GM21576 (cell line): ENCODE results near the gene ATF6.

Experiments used
- ATAC-seq: cut with Tn5 transposase; IDR thresholded peaks from one replicate; pipeline ENCODE4 v1.9.1; 2021; ENCODE audit warnings: mild to moderate bottlenecking, moderate library complexity; ENCODE audit not compliant: unreplicated experiment

Gene ATF6

DNA sequence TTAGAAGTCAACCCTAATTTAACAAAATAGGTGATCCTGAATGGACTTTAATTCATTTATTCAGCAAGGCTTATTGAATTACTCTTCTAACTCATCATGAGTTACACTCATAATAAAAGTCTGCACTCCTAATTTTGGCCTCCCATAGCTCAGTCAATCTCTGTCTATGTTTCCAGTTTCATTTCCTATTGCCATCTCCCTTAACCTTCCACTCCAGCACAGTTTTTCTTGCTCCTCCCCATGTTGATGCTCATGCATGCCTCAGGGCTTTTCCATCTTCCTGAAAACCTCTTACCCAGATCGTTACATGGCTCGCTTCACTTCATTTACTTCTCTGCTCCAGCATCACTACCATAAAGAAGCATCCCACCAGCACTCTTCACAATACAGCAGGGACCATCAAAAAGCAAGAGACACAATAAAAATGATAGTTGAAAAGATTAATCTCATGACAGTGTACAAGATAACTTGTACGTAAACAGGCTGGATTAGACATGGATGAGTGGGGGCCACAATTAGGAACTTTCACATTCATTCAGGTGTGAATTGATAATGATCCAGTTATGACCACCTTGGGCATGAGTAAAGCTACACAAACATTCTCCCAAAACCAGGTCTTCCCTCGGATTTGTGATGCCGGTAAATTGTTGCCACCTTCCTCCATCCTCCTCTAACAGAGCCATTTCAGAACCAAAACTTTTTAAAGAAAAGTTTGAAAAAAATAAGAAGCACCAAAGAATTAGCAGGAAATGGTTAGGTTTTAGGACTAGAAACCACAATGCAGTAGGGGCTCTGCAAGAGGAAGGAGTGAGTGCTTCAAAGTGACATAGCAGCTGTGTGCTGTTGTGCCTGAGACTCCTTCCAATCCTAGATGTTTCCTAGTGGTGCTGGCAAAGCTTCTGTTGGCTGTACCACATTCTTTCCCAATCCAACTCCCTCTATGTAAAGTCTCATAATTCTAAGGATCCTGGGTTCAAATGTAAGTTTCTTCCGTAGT lies 167.8 kb downstream of the ATF6 start:
- ATAC-seq, result peak; percentile 55

DNA sequence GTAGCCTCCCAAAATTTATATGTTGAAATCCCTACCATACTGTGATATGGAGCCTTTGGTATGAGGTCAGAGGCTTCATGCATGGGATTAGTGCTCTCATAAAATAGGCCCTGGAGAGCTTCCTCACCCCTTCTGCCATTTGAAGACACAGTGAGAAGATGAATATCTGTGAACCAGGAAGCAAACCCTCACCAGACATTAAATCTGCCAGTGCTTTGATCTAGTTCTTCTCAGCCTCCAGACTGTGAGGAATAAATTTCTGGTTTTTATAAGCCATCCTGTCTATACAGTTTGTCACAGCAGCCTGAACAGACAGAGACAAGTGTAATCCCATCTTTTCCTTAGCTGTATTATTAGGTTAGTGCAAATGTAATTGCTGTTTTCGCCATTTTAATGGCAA lies 169.1 kb downstream of the ATF6 start:
- ATAC-seq, result no peak

DNA sequence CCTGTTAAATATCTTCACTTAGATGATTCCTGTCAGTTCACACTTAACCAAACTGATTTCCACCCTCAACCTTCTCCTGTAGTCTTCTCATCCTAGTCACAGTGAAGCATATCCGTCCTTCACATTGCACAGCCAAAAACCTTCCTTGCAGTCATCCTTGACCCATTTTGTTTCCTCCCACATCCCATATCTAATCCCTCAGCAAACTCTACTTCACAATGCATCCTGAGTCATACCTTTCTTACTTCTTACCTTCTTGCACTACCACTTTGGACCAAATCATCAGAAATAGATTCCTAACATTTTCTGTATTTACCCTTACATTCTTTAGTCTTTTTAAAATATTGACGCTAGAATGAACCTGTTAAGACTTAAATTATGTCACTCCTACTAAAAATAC lies 170.7 kb downstream of the ATF6 start:
- no peak for ATAC-seq

DNA sequence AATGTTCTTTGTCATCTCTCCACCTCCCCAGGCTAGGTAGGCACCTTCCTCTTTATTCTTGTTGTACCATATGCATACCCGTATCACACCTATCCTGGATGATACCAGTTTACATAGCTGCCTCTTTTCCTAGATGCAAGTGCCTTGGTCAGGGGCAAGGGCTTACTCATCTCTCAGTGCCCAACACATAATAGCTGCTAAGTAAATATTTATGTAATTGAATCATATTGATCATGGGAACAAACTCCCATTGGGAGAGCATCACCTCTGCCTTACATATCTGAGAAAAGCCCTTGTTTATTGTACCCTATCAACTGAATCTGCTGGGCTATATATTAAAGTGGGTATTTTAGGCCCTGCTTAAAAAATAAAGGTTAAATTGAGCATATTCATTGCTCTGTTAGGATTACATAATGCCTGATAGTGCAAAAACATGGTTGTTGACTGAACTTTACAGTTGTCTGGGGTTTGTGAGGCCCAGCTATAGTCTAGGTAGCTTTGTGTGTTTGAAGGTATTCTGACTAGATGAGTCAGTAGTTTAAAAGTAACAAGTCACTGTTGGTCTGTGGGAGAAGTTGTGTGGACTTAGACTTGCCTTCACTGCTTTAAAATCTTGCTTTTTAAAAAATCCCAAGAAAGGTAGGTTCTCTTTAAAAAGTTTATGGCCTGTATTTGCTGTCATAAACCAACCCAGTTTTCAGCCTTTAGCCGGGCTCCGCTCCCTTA lies 174.9 kb downstream of the ATF6 start:
- ATAC-seq, result no peak

DNA sequence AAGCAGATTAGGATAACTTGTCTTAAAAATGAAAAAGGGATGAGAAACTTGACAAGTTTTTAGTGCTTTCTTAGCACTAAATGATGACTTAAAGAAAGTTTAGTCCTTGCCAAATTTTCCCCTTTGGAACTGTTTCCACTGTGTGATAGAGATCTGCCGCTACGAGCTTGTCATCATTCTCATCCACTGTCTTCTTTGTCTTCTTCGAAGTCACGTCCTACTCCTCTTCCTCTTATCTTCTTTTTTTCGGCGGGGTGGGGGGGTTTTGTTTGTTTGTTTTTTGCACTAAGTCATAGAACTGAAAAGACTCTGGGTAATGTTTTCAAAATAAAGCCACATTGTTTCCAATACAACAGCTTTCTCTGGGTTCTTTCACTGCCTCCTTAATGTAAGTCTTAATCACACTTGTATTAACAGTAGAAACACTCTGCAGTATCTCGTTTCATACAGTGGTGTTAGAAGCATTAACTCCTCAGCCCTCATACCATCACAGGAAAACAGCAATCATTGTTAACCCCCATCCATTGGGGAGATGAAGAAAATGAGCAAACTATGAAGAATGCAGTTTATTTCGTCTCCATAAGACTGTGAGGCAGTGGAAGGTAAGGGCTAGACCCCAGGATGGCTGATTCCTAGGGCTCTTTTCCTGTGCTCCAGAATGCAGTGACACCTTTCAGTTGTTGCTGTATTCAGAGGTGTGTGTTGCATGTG lies 175.8 kb downstream of the ATF6 start:
- no peak for ATAC-seq

DNA sequence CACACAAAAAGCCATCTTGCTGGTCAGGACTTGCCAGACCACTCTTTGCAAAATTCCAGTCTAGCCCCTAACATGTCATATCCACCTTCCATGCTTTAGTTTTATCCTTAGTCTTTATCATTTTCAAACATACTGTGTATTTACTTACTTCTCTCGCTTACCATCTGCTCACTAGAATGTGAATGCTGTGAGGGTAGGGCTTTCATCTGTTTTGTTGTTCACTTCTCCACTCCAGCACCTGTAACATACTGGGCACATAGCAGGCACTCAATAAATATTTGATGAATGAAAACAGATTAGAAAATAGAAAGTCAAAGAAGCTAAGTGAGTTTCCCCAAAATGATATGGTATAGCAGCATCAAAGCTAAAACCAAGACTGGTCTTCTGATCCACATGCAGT lies 177.6 kb downstream of the ATF6 start:
- no peak for ATAC-seq

DNA sequence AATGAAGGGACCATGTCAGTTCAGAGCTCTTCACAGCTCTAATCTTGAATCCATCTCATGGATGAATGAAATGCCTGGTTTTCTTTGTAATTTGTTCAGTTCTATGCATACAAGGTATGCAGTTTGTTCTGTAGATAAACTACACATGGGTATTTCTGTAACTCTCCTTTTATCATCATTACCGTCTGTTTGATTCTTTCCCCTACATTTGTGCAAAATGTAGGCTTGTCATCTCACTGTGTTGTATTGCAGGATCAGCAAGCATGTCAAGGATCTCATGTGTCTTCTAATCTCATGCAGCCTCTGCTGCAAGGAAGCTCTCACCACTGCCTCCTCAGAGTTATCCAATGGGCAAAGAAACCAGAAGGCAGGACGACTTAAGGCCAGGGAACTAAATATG lies 178.3 kb downstream of the ATF6 start:
- ATAC-seq, result no peak

DNA sequence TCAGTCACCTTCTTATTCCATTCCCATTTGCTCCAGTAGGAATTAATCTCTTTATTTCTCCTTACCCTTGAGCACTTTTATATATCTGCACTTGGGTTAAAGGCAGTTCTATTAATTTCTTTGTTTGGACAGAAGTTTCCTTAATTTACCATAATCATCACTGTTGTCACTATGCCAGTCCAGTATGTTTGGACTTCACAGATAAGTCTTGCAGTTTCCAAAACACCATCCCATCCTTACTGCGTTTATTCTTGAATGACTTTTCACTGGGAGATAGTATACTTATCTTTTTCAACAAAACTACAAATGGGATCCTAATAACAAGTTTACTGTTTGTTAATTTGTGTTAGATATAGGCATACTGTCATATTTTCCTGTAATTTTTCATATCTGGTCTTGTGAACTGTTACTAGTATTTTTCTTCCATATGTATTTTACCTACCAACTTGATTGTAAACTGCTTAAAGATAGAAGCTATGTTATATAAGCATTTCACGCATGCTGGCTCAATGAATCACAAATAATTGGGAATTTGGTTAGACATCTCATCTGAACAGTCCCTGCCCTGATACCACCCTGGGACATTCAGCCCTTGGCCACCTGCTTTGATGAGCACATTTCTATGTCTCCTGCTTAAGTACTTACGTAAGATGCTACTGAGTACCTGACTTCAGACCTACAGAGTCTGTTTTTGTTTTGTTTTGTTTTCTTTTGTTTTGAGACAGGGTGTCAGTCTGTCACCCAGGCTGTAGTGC lies 179.4 kb downstream of the ATF6 start:
- no peak for ATAC-seq

DNA sequence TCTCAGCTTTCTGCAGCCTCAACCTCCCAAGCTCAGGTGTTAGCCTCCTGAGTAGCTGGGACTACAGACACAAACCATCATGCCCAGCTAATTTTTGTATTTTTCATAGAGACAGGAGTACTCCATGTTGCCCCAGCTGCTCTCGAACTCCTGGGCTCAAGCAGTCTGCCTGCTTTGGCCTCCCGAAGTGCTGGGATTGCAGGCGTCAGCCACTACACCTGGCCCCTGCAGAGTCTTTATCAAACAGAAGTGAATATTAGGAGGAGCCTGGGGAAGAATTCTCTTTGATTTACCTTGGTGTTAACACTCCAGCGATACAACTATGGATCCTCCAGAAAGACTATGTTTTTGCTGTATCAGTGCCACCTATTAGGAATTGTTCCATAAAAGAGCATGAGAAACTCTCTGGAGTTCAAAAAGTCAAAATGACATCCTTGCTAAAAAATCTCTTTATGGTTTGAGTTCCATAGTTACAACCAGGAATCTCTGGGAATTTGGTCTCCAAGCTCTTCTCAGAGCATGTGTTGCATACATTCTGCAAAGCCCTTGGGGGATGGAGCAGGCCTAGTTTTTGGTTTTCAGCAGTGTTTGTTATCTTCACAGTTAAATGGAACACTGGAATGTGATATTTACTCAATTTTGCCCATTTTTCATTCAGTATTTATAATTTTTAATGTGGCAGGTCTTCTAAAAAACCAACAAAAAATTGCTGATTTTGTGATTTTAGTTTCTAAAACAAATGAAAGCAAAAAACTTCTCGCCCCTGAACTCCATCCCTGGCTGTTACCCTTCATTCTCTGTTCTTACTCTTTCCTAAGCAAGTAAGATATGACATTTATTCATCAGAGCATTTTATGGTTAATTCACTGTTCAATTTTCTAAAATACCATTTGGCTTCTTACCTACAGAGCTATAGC lies 180.2 kb downstream of the ATF6 start:
- no peak for ATAC-seq

DNA sequence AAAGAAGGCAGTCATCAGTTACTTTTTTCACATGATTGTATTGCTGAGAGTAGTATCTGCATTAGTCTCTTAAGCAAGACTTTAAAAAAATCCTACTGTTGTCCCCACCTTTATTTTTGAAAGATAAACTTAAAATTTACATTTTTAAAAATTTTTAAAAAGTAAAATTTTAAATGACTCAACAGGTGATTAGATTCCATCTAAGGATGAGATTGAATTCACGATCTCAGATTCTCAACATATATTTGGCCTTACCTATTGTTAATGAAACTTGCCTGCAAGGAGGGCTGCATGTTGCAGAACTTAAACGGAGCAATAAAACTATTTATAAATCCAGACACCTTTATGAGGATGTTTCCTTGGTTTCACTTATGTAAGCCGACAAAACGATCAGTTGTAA lies 182.3 kb downstream of the ATF6 start:
- no peak for ATAC-seq

DNA sequence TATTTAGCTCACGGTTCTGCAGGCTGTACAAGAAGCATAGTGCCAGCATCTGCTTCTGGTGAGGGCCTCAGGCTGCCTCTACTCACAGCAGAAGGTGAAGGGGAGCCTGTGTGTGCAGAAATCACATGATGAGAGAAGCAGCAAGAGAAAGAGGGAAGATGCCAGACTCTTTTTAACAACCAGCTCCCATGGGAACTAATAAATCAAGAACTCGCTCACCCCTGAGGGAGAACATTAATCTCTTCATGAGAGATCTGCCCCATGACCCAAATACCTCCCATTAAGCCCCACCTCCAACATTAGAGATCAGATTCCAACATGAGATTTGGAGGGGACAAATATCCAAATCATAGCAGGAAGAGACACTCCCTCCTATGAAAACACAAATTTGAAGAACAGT lies 183.4 kb downstream of the ATF6 start:
- no peak for ATAC-seq

DNA sequence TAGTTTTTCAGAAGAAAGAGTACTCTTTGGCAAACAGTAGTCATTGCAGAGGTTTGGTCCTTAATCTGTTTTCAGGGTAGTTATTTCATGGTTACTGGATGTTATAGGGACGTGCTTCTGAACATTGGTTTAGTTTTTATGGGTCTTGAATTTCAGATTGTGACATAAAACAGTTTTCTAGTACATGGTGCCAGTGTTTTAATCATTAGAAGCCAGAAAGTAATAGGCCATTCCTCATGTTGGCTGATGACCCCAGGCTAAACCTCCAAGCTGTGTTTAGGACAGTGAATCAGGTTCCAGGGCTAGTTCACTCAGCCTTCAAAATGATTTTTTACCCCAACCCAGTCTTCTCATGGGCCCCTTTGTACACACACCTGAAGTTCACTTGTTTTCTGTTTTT lies 184.3 kb downstream of the ATF6 start:
- no peak for ATAC-seq

DNA sequence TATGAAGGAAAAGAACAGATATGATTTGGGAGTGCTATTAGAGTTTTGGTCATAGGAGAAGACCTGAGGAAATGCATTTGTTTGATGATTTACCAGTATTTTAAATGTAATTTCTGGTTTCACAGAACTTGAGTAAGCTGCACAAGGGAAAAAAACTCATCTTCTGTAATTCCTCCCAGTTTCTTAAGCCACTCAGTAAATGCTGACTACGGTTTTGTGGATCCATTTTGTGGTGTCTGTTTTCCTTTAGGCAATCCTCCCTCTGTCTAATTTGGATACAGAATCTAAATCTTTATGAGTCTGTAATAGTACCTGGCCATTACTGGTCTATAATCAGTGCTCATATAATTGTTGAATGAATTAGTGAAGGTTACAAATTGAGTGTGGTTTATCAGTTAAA lies 185.5 kb downstream of the ATF6 start:
- ATAC-seq, result no peak

DNA sequence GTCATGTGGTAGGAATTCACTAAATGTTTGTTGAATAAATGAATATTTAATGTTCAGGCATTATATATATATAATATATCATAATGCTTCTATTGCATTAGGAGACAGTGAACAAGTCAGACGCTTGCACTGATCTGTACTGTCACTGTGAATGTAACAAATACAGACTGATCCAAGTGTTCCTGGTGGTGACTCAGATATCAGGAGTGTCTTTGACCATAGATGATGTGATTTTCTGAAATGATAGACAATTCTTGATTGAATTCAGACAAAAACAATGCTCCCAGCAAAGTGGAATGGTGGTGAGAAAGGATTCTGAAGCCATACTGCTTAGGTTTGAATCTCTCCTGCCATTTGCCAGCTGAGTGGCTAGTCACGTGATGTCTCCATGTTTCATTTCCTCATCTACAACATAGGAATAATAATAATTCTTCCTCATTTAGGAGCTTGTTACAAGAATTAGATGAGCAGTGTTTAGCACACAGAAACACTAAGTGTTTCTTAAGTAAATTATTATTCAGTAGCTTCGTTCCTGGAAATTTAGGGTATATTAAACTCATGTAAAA lies 186.6 kb downstream of the ATF6 start:
- ATAC-seq, result no peak

DNA sequence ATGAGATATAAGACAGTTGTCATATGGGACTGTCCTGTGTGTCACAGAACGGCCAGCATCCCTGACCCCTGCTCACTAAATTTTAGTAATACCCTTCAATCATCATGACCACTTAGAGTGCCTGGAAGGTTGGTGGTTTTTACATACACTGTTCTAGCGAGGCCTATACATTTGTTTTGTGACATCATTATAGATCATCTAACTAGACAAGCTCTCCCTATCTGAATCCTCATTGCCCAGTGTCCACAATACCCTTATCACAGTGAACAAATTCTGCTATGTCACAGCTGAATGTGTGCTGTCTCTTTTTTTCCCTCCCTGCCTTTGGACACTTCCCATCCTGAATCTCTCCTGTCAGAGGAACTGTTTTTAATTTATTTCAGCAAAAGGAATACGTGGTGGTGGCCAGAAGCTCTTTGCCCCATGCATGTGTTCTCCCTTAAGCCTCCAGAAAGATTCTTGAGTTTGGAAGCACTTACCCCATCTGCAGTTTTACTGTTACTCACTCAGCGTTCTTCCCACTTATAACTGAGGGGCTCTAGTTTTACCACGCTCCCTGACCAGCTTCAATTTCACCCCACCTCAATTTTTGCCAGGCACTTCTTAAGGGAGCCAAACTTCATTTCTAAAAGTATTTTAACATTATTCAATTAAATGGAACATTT lies 187.3 kb downstream of the ATF6 start:
- no peak for ATAC-seq

DNA sequence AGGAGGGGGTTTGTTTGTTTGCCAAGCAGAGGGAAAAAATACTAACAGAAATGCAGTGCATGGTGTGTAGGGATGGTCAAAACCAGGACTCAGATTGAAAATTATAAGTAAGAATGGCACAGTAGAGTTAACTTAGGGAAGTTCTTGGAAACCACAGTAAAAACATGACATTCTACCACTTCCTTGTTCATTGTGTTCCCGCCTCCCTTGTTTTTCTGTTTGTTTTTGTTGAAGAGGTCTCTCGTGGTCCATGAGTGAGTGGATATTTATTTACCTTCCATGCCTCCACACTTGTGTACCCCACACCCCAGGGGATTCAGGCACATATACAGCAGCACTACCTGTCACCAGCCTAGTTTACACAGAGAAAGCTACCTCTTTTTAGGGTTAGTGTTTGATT lies 187.9 kb downstream of the ATF6 start:
- no peak for ATAC-seq

DNA sequence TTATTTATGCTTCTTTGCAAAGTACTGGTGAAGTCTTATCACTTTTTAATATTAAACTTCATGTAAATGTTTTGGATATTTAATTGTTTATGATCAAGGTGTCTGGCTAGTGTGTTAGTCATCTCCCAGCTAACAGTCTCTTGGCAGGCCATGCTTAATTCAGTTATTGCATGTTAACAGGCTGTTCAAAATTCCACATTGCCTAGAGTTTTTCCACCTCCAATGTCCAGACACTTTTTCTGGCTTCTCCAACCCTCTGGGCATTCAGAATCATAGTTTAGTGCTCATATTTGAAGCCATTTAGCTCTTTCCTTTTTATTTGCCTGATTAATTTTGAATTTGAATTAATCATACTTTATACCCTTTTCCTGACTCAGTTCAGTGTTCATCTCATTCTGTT lies 188.3 kb downstream of the ATF6 start:
- ATAC-seq, result no peak

DNA sequence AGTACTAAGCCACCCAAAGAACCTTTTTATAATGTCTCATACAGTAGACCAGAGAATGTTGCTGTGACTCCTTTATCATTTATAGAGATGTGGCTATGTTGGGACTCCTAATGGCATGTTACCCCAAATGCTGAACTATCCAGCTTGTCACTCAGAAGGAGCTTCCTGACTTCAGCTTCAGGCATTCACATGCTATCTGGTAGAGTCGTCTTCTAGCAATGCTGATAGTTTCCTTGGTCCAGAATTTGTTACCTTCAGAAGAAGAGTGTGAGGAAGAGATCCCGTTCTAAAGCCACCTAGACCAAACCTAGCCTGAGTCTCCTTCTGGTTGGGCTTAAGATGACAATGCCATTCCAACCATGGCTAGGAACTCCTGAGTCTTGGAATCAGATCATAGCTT lies 189.5 kb downstream of the ATF6 start:
- no peak for ATAC-seq

DNA sequence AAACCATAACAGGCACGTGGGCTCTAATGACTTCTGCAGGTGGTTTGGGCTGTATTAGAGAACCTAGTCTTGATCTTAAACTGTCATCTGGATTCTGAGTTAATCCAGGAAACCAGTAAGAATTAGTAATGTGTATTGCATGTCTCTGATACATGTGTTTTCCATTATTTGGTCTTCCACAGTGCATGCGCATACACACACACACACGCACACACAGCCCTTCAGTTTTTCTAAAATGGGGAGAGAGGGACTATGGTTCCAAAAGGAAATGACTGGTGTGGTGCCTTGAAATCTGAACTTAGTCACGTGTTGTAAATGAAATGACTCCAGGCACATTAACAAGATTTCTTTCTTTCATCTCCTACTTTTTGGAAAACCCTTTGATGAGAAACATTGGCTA lies 190.0 kb downstream of the ATF6 start:
- ATAC-seq, result no peak
